Caco-2 (cell line): ENCODE results near the gene PGS1. TPM values are rescaled to one million over a fixed set of nuclear protein-coding genes. Genes with fewer than 3 reads are reported as not detected.

Experiments used
- BruUV-seq: library from RNA; stranded (reverse); fragments of 400-500 nt; replicated peaks from 2 replicates; lab custom pipeline; 2021; lab: Mats Ljungman, UMichigan
- CTCF ChIA-PET: fragments of 300-600 bp; sonication (Branson Sonifier 250); formaldehyde crosslinking; loops from one replicate; lab custom pipeline; 2022; ENCODE audit warnings: antibody characterized with exemption; lab: Charles Lee
- POLR2A ChIA-PET: fragments of 300-600 bp; sonication (Branson Sonifier 250); formaldehyde crosslinking; loops from one replicate; lab custom pipeline; 2022; ENCODE audit warnings: antibody characterized with exemption; lab: Charles Lee
- DNase-seq, 2 experiments: peaks; one replicate each; pipeline versions ENCODE4 v3.0.0 to v3.0.0-alpha.2; 2020 to 2022
- H3K27me3 ChIP-seq: replicated peaks from 2 replicates; pipeline ENCODE4 v1.6.0; 2011; ENCODE audit warnings: low read length; ENCODE audit not compliant: control insufficient read depth, insufficient read depth
- H3K36me3 ChIP-seq: 2 replicates; pipeline ENCODE4 v1.5.1; 2011; ENCODE audit warnings: low read length; ENCODE audit not compliant: control insufficient read depth, insufficient read depth
- H3K4me1 ChIP-seq: fragments of 250-450 bp; sonication (Bioruptor Pico); 2 replicates; pipeline ENCODE4 v1.5.1; 2020; ENCODE audit warnings: mild to moderate bottlenecking
- H3K4me3 ChIP-seq: 2 replicates; pipeline ENCODE4 v1.5.1; 2011; ENCODE audit warnings: low read depth, mild to moderate bottlenecking, control low read depth, low read length
- H3K9me3 ChIP-seq: fragments of 250-450 bp; sonication (Bioruptor Pico); 2 replicates; pipeline ENCODE4 v1.5.1; 2020; ENCODE audit warnings: mild to moderate bottlenecking, moderate library complexity
- H3K27ac Mint-ChIP-seq: one replicate; pipeline ENCODE4 v1.8.0; 2022; ENCODE audit warnings: mixed read lengths; ENCODE audit not compliant: unreplicated experiment
- H3K27me3 Mint-ChIP-seq: one replicate; pipeline ENCODE4 v1.8.0; 2022; ENCODE audit warnings: mixed read lengths; ENCODE audit not compliant: insufficient read depth, unreplicated experiment
- H3K36me3 Mint-ChIP-seq: one replicate; pipeline ENCODE4 v1.8.0; 2022; ENCODE audit warnings: mild to moderate bottlenecking, mixed read lengths; ENCODE audit not compliant: insufficient read depth, unreplicated experiment
- H3K4me1 Mint-ChIP-seq: one replicate; pipeline ENCODE4 v1.8.0; 2022; ENCODE audit warnings: low read depth, mixed read lengths; ENCODE audit not compliant: unreplicated experiment
- H3K4me3 Mint-ChIP-seq: one replicate; pipeline ENCODE4 v1.8.0; 2022; ENCODE audit warnings: mild to moderate bottlenecking, moderate library complexity, mixed read lengths; ENCODE audit not compliant: unreplicated experiment
- H3K9me3 Mint-ChIP-seq: one replicate; pipeline ENCODE4 v1.8.0; 2022; ENCODE audit warnings: mixed read lengths; ENCODE audit not compliant: unreplicated experiment
- intact Hi-C: fragments of 100-400 bp; cut with micrococcal nuclease; formaldehyde crosslinking; loops from one replicate; pipeline ENCODE4 v1.10.0; 2022; ENCODE audit not compliant: unreplicated experiment
- total RNA-seq: library from RNA; stranded (reverse); gene quantifications from 2 replicates; pipeline ENCODE4 v1.2.3, GENCODE V29; 2022
- TF ChIP-seq, protein P1 (sequence below), 2 experiments: fragments of 200-600 bp in 1 of 2; IDR thresholded peaks; 1 replicate in 1 of 2; 2 replicates in 1 of 2; pipeline versions ENCODE4 v1.5.1 to v1.8.0; 2011 to 2022; ENCODE audit warnings: antibody characterized with exemption in 1 of 2, control low read depth in 1 of 2, inconsistent platforms in 1 of 2, low read depth in 1 of 2, low read length in 1 of 2, mild to moderate bottlenecking in 1 of 2, moderate library complexity in 1 of 2; ENCODE audit not compliant: insufficient read depth in 1 of 2, severe bottlenecking in 1 of 2, unreplicated experiment in 1 of 2

PGS1 gene
- total RNA-seq, 1 experiment from 2014 or later: 54.1 TPM

DNA sequence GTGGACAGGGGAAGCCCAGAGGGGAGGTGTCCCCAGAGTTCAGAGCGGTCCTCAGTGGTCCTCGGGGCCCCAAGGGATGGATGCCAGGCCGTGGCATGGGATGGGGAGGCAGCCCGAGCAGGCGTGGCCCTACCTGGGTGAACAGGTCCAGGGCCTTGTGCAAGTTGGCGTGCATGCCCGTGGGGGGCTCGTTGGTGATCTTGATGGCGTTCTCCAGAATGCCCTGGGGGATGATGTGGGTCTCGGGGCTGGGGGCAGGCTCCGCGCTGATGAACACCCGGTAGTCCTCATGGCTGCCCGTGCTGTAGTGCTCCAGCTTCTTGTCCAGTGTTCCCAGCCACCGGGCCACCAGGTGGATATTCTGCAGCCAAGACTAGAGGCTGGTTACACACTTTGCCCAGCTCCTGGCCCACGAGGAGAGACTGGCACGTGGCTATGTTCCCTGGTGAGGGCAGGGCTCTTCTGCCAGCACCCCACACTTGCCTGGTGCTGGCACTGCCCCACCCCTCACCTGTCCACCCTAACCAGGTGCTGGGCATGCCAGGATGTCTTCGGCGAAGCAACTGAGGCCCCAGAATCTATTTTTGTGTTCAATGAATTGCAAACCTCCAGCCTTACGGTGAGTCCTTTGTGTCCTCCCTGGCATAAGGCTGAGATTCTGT, 59.2 kb downstream of the PGS1 start:
- CTCF ChIA-PET: no interaction called here
- POLR2A ChIA-PET: no interaction called here
- Histone ChIP-seq H3K36me3 (no peaks in the 10 kb centered on the region), H3K9me3 (no peaks in the 10 kb centered on the region), H3K4me1 (no peaks in the 10 kb centered on the region), H3K4me3 (no peak overlapping the region), H3K27me3 (no peaks in the 10 kb centered on the region)
- no TSS peak for BruUV-seq
- Mint-ChIP-seq H3K27ac (peak overlapping the region; percentile 42), H3K36me3 (peaks cover 30% of the 10 kb centered on the region), H3K27me3 (no peaks in the 10 kb centered on the region), H3K9me3 (peaks cover 13% of the 10 kb centered on the region), H3K4me3 (no peak overlapping the region), H3K4me1 (peaks cover 1% of the 10 kb centered on the region)
- intact Hi-C loops: no loop called here
- no peak for DNase-seq
- TF ChIP-seq, protein P1, sequence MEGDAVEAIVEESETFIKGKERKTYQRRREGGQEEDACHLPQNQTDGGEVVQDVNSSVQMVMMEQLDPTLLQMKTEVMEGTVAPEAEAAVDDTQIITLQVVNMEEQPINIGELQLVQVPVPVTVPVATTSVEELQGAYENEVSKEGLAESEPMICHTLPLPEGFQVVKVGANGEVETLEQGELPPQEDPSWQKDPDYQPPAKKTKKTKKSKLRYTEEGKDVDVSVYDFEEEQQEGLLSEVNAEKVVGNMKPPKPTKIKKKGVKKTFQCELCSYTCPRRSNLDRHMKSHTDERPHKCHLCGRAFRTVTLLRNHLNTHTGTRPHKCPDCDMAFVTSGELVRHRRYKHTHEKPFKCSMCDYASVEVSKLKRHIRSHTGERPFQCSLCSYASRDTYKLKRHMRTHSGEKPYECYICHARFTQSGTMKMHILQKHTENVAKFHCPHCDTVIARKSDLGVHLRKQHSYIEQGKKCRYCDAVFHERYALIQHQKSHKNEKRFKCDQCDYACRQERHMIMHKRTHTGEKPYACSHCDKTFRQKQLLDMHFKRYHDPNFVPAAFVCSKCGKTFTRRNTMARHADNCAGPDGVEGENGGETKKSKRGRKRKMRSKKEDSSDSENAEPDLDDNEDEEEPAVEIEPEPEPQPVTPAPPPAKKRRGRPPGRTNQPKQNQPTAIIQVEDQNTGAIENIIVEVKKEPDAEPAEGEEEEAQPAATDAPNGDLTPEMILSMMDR (IDR thresholded peaks at IDR 0.05; ENCODE audit: insufficient read depth in 1 of 2, low read depth in 1 of 2, low read length in 1 of 2, severe bottlenecking in 1 of 2, unreplicated experiment in 1 of 2): no peak

DNA sequence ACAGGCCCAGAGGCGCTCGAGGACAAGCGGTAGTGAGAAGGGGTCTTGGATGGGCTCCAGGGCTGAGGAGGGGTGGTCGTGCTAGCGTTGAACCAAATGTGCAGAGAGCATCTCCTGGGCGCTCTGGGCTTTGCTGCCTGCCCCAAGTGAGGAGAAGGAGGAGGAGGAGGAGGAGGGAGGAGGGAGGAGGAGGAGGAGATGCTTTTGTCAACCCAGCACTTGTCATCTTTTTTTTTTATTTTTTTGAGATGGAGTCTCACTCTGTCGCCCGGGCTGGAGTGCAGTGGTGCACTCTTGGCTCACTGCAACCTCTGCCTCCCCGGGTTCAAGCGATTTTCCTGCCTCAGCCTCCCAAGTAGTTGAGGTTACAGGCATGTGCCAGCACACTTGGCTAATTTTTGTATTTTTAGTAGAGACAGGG, 59.8 kb downstream of the PGS1 start:
- TF ChIP-seq, protein P1 (IDR thresholded peaks at IDR 0.05; ENCODE audit: insufficient read depth in 1 of 2, low read depth in 1 of 2, low read length in 1 of 2, severe bottlenecking in 1 of 2, unreplicated experiment in 1 of 2): no peak
- Mint-ChIP-seq H3K4me3 (peak overlapping the region; percentile 31), H3K27me3 (no peaks in the 10 kb centered on the region), H3K27ac (peak overlapping the region; percentile 42), H3K36me3 (peaks cover 27% of the 10 kb centered on the region), H3K9me3 (peaks cover 13% of the 10 kb centered on the region), H3K4me1 (no peaks in the 10 kb centered on the region)
- Histone ChIP-seq H3K4me3 (no peak overlapping the region), H3K36me3 (no peaks in the 10 kb centered on the region), H3K4me1 (no peaks in the 10 kb centered on the region), H3K9me3 (no peaks in the 10 kb centered on the region), H3K27me3 (no peaks in the 10 kb centered on the region)
- ChIA-PET POLR2A (no interaction called here), CTCF (no interaction called here)
- intact Hi-C loops: no loop called here
- no peak for DNase-seq
- no TSS peak for BruUV-seq

DNA sequence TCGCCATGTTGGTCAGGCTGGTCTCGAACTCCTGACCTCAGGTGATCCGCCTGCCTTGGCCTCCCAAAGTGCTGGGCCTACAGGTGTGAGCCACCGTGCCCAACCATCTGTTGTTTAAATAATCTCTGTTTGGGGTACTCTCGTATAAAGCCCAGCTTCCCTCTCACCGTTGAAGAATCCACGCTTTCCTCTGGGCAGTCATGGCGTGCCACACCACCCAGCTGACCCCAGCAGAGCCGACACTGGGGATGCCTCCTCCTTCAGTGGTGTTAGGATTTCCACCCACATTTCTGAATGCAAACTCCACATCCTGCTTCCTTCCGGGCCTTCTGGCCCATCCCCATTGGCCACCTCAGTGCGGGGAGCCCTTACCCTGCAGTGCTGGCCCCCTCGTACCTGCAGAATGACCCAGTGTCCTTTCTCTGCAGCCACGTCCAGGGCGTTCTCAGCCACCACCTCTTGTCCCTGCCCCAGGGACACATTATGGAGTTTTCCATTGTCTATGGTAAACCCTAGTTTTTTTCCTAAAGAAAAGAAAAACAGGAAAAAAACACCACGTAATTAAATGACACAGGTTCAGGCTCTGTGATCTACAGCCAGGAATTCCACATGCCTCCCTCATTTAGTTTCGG, 60.4 kb downstream of the PGS1 start:
- Histone ChIP-seq H3K4me1 (no peaks in the 10 kb centered on the region), H3K36me3 (no peaks in the 10 kb centered on the region), H3K27me3 (no peaks in the 10 kb centered on the region), H3K9me3 (no peaks in the 10 kb centered on the region), H3K4me3 (no peak overlapping the region)
- CTCF ChIA-PET: no interaction called here
- Mint-ChIP-seq H3K9me3 (peaks cover 13% of the 10 kb centered on the region), H3K4me1 (no peaks in the 10 kb centered on the region), H3K4me3 (peak overlapping the region; percentile 31), H3K27ac (peak overlapping the region; percentile 42), H3K36me3 (peaks cover 23% of the 10 kb centered on the region), H3K27me3 (no peaks in the 10 kb centered on the region)
- TF ChIP-seq, protein P1 (IDR thresholded peaks at IDR 0.05; ENCODE audit: insufficient read depth in 1 of 2, low read depth in 1 of 2, low read length in 1 of 2, severe bottlenecking in 1 of 2, unreplicated experiment in 1 of 2): no peak
- POLR2A ChIA-PET: no interaction called here
- no TSS peak for BruUV-seq
- no peak for DNase-seq
- intact Hi-C loops: no loop called here
